HPDE6-E6E7 (cell line): ENCODE data around the gene NAT14.
"Not testable (repeated sequence)": the region's sequence is repeated elsewhere in the genome, so short reads cannot be mapped to it uniquely, and the experiment has no call there.

Experiments used
- DNase-seq: peaks from one replicate; pipeline ENCODE4 v3.0.0; 2011; ENCODE audit warnings: missing footprints; ENCODE audit errors: extremely low spot score

NAT14 gene

GRCh38 chr19:55484593-55485438 is at the start of gene NAT14:
Gene NAT14, plus strand, starts transcription at chr19:55485188. Its CDS starts 521 bp downstream, at chr19:55485709.
- DNase-seq = peak; percentile 56

- no peak for DNase-seq
These were observed 48.1 kb upstream of the NAT14 start for GRCh38 chr19:55436847-55437246.

GRCh38 chr19:55437410-55437809 is 47.6 kb upstream of the NAT14 start:
- peak; percentile 74 for DNase-seq

GRCh38 chr19:55439052-55439451 is 45.9 kb upstream of the NAT14 start:
- DNase-seq = no peak

- DNase-seq = no peak
These were observed 44.4 kb upstream of the NAT14 start for GRCh38 chr19:55440411-55441105.

- no peak for DNase-seq
These were observed 43.7 kb upstream of the NAT14 start for GRCh38 chr19:55441319-55441691.

GRCh38 chr19:55441692-55442321 is 43.2 kb upstream of the NAT14 start:
- DNase-seq = no peak

GRCh38 chr19:55442372-55442961 is 42.5 kb upstream of the NAT14 start:
- no peak for DNase-seq

- no peak for DNase-seq
These were observed 41.8 kb upstream of the NAT14 start, which contains the start of gene SHISA7 for GRCh38 chr19:55443045-55443823. Gene SHISA7, minus strand, starts transcription at chr19:55443300. Its CDS starts 437 bp downstream, at chr19:55442863.

- no peak for DNase-seq
These were observed 41.0 kb upstream of the NAT14 start for GRCh38 chr19:55443824-55444480.

GRCh38 chr19:55444646-55445045 is 40.3 kb upstream of the NAT14 start:
- no peak for DNase-seq

GRCh38 chr19:55446060-55446459 is 38.9 kb upstream of the NAT14 start:
- DNase-seq = peak; percentile 83

- peak; percentile 59 for DNase-seq
These were observed 37.4 kb upstream of the NAT14 start for GRCh38 chr19:55447421-55448174.

GRCh38 chr19:55448175-55448490 is 36.9 kb upstream of the NAT14 start:
- DNase-seq = not testable (repeated sequence)

GRCh38 chr19:55449469-55449868 is 35.5 kb upstream of the NAT14 start:
- DNase-seq = no peak

- no peak for DNase-seq
These were observed 33.6 kb upstream of the NAT14 start for GRCh38 chr19:55451163-55451964.

- DNase-seq = no peak
These were observed 32.8 kb upstream of the NAT14 start for GRCh38 chr19:55451965-55452748.

- DNase-seq = no peak
These were observed 32.1 kb upstream of the NAT14 start for GRCh38 chr19:55452749-55453346.
